SK-N-MC (cell line): ENCODE data around the gene SEPHS1.

Source experiments
- EZH2 ChIP-seq: fragments of 200-600 bp; sonication (generic); IDR thresholded peaks from one replicate; pipeline ENCODE4 v1.6.1; 2017; ENCODE audit warnings: antibody characterized with exemption
- POLR2AphosphoS5 ChIP-seq: IDR thresholded peaks from 2 replicates; pipeline ENCODE4 v1.6.1; 2012; ENCODE audit warnings: mild to moderate bottlenecking, low read depth, low read length, borderline replicate concordance

DNA sequence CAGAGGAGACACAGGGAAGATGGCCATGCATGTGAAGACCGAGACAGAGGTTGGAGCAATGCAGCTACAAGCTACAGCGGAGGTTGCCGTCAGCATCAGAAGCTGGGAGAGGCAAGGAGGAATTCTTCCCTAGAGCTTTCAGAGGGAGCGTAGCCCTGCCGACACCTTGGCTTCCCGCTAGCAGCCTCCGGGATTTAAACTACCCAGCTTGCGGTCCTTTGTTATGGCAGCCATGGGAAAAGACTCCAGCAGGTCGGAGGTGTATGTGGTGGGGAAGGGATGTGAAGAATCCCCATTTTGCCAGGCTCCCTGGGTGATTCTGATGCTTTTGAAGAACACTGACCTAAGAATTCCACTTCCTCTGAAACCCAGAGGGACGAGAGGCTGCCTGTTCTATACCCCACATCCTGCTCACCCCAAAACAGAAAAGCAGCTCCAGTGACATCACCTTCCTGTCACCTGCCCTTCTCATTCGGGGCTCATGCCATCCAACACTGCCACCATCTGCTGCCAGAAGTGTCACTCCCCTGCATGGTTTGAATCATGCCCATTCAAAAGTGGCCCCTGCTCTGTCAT, 3.3 kb upstream of the SEPHS1 start:
- TF ChIP-seq POLR2AphosphoS5 (no peak), EZH2 (no peak)
